HL-60/S4 treated with retinoic acid at 250 ng/mL for 4 days and 3 days (cell line): ENCODE measurements around the gene SYTL1.

ENCODE experiments used
- in situ Hi-C: fragments of 300-500 bp; cut with MboI; formaldehyde crosslinking; loops from 2 replicates; pipeline ENCODE4 v1.7.0; 2022; ENCODE audit warnings: low sequenced_read_pairs

The SYTL1 gene, protein sequence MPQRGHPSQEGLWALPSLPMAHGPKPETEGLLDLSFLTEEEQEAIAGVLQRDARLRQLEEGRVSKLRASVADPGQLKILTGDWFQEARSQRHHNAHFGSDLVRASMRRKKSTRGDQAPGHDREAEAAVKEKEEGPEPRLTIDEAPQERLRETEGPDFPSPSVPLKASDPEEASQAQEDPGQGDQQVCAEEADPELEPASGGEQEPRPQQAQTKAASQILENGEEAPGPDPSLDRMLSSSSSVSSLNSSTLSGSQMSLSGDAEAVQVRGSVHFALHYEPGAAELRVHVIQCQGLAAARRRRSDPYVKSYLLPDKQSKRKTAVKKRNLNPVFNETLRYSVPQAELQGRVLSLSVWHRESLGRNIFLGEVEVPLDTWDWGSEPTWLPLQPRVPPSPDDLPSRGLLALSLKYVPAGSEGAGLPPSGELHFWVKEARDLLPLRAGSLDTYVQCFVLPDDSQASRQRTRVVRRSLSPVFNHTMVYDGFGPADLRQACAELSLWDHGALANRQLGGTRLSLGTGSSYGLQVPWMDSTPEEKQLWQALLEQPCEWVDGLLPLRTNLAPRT

DNA sequence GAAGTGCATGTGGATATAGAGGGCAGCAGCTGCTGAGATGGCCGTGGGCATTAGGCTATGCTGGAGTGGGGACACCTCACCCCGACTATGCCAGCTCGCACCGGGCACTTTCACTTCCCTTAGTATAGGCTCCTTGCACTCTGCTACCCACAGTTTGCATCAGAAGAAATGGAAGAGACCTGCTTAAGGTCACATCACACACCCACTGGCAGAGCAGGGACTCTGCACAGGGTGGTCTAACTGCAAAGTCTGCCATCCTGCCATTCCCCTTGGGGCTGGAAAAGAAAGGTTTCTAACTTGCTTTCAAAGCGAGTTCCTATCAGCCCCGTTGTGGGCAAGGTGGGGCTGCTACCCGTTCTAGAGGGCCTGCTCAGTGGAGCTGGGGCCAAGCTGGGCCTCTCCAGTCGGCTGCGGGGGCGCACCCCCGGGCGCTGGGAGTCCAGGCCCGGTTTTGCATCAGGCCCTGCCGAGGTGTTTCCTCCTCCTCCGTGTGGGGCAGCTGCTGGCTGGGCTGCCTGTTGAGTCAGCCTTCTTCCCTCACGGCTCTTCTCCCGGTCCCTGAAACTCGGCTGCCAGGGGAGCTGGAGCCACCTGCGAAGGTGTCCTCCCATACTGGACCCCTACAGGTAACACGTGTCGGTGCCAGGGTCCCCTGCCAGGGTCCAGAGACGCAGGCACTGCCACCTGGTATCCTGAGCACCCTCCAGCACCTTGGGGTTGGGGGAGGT, at the start of gene SYTL1:
Gene SYTL1 (plus strand): TSS at position 498 of the 728 bp plus-strand sequence. CDS start 3,313 bp downstream, outside the sequence.
- in situ Hi-C loops = no loop called here

DNA sequence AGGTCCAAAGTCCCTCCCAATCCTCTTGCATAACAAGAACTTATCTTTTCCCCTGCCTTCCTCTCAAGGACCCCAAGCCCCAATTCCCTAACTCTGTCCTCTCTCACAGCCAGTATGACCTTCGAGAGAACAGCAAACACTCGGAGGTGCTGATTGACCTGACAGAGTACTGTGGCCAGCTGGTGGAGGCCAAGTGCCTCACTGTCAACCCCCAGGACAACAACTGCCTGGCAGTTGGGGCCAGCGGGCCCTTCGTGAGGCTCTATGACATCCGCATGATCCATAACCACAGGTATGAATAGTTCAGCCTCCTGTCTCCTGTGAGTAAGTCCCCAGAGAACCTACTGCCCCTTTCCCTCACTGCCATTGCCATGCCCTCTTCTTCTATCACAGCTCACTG, 49.7 kb upstream of the SYTL1 start:
- in situ Hi-C loops = no loop called here

DNA sequence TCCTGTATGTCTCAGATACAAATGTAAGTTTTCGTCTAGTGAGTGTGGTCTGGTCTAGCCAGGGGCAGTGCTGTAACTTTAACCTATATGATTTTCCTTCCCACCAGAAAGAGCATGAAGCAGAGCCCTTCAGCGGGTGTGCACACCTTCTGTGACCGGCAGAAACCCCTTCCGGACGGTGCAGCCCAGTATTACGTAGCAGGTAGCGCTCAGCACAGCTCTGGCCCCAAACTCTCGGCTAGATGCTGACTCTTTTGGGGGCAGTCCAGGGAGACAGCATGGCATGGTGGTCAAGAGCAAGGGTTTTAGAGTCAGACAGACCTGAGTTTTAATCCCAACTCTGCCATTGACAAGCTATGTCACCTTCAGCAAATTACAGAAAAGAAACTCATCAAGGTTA, 47.9 kb upstream of the SYTL1 start:
- in situ Hi-C loops = no loop called here

DNA sequence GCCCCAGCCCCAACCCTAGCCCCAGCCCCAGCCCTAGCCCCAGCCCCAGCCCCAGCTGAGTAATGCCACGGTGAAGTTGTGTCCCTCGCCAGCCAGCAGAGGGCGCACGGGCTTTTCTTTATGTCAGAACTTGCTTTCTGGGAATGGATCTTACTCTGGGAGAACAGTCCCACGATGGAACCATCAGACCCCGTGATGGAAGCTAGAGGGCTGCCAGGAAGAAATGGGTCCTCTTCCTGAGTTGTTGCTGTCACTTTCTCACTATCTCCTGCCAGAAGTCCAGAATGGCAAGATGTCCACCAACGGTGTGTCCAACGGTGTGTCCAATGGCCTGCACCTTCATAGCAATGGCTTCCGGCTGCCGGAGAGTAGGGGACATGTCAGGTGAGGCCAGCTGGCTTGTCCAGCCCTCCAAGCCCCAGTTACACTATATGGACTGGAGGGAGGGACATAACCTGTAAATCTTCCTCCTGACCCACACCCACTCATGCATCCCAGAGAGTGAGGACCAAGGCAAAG, 45.0 kb upstream of the SYTL1 start:
- in situ Hi-C loops = no loop called here

DNA sequence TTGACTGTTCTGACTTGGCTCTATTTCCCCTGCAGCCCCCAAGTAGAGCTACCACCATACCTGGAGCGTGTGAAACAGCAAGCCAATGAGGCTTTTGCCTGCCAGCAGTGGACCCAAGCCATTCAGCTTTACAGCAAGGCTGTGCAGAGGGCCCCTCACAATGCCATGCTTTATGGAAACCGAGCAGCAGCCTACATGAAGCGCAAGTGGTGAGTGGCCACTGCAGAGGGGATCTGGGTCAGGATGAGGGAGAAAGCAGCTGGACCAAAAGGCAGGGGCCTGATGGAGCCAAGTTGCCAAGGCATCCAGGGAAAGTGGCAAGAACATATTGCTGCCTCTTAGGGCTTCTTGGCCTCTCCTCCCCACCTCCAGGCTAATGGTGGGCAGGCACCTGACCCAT, 43.9 kb upstream of the SYTL1 start:
- in situ Hi-C loops = no loop called here

DNA sequence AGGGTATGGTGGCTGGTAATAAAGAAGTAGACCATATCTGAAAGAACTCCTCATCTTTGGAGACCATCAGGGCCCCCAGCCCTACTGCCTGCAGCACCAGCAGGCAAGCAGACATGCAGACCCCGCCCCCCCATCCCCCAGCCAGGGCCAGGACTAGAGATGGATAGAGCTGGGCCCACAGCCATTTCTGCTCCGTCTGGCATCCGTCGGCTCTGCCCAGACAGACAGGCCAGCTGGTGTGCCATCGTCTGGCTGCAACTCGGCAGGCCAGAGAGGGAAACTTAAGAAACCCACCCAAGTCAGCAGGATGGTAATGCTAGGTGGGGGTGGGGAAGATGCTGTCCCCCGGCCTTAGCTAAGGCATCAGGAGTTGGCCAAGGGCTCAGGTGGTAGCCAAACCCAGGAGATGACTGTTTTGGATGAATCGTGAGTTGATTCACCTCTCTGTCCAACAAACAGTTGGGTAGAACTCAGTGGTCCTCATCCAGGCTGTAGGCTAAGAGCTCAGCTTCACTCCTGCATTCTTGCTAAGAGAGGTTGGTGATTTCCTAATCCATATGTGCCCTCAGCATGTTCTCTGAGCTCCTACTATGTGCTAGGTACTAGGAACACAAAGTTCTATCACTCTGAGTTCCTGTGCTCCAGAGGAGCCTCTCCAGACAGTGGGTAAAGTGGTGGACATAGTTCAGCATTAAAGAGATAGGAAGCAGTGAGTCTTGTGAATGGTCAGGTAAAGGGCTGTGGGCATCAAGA, 43.0 kb upstream of the SYTL1 start:
- in situ Hi-C loops = no loop called here

DNA sequence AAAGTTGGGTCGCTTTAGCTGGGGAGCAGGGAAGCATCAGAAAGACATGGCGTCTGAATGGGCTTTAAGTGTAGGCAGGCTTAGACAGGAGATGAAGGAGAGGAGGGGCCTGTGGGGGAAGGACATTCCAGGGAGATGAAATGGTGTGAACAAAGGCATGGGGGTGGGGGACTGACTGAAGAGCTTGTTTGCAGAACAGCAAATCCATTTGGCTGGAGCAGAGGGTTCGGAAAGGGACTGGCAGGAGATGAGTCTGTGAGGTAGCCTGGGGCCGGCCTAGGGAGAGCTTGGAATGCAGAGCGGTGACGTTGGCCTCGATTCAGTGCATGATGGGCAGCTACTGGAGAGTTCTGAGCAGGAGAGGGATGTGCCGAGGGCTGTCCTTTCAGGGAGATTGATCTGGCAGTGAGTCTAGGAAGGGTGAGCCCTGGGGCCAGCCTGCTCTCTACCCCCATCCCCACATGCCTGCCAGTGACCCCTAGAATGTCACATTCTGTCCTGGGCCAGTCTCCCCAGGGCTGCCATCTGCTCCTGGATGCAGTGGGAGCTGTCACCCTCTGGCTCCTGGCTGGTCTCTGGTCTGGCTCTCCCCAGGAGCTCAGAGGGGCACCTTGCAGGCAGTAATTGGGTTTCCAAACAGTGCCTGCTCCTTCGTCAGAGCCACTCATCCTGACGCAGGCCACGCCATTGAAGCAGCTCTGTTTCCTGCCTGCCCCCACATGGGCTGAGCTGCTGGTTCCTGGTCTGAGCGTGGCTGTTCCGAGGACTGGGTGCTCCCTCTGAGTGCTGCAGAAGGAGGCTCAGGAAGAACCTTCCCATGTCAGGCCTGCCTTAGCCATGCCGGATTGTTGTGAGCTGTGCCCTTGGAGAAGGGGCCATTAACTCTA, 42.2 kb upstream of the SYTL1 start:
- in situ Hi-C loops = loop anchor here (10.0 kb wide), 1 partner anchor 95 kb away; the partner anchor contains the start of gene GPR3

DNA sequence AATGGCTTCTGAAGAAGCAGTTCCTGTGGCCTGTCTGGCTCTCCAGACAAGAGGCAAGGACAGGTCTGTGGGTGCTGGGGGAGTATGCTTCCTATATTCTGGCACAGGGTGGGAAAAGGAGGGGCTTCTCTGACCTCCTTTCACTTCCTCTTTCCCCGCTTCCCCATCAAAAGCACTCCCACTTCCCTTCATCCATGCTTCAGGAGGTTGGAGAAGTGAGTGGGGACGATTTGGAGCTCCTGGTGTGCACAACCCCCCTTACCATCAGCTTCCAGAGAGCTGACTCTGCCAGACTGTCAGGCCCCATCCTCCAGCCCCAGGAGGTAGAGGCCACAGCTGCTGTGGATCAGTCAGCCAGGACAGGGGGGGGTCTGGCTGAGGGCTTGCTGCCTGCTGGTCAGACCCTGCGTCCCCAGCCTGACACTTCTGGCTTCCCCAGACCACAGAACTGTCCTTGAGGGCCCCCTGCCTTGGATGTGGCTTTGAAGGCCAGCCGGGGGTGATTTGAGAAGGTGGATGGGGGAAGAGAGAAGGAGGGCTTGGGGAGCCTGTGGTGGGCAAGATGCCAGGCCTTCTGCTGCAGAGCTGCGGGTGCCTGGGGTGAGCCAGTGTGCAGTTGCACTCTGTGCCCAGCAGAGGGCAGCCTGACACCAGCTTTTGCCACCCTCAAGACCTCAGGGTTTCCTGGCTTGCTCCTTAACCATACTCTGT, 41.3 kb upstream of the SYTL1 start:
- in situ Hi-C loops = loop anchor here (10.0 kb wide), 1 partner anchor 94 kb away; the partner anchor contains the start of gene GPR3

DNA sequence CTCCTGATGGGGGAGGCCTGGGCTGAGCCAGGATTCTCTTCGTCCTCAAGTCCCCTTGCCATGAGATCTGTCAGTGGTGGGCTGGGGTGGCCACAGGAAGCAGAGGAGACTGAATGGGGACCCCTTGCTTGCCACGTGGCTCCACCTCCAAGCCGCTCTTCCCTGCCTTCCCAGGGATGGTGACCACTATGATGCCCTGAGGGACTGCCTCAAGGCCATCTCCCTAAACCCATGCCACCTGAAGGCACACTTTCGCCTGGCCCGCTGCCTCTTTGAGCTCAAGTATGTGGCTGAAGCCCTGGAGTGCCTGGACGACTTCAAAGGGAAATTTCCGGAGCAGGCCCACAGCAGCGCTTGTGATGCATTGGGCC, 40.8 kb upstream of the SYTL1 start:
- in situ Hi-C loops = loop anchor here (10.0 kb wide), 1 partner anchor 94 kb away; the partner anchor contains the start of gene GPR3

DNA sequence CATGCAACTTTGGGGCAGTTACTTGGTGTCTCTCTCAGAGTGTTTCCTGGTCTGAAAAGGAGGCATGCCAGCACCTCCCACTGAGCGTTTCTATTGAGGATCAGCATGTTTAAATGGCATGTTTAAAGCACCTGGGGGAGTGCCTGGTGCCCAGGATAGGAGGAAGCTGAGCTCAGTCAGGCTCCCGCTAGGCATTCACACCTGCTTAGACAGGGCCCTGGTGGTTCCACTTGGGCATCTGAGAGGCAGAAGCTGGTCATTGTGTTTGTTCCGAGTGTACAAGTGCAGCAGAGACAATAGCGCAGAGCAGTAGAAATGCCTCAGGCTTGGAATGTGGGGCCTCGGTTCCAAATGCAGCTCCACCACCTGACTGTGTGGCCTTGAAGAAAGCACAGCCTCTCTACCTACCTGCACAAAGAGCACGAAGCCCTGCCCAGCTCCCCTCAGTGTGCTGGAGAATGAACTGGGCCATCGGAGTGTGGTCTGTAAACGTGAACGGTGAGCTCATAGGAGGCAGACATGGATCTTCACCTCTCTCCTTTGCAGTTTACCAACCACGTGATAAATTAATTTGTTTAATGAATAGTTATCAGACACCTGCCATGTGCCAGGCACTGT, 40.1 kb upstream of the SYTL1 start:
- in situ Hi-C loops = loop anchor here (10.0 kb wide), 1 partner anchor 93 kb away; the partner anchor contains the start of gene GPR3

DNA sequence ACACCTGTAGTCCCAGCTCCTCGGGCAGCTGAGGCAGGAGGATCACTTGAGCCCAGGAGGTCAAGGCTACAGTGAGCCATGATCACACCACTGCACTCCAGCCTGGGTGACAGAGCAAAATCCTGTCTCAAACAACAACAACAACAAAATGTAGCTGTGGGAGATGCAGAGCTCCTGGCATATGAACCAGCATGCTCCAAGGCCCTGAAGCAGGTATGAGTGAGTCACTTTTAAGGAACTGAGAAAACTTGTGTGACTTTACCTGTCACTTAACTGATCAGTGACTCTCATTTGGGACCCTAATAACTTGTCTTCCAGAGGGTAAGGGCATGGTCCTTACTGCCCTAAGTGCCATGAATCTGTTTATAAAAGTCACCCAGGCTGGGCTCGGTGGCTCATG, 39.2 kb upstream of the SYTL1 start:
- in situ Hi-C loops = loop anchor here (10.0 kb wide), 1 partner anchor 92 kb away; the partner anchor contains the start of gene GPR3

DNA sequence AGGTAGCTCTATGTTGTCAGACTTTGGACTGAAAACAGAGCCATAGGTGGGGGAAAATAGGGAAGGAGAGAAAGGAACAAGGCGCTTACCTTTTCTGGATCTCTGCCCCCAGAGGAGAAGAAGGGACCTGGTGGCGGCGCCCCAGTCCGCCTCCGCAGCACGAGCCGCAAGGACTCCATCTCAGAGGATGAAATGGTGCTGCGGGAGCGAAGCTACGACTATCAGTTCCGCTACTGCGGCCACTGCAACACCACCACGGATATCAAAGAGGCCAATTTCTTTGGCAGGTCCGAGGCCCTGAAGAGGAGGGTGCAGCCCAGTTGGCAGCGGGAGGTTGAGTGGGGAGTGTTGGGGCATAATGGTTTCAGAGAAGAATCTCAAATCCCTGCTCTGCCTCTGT, 38.3 kb upstream of the SYTL1 start:
- in situ Hi-C loops = loop anchor here (10.0 kb wide), 1 partner anchor 91 kb away; the partner anchor contains the start of gene GPR3

DNA sequence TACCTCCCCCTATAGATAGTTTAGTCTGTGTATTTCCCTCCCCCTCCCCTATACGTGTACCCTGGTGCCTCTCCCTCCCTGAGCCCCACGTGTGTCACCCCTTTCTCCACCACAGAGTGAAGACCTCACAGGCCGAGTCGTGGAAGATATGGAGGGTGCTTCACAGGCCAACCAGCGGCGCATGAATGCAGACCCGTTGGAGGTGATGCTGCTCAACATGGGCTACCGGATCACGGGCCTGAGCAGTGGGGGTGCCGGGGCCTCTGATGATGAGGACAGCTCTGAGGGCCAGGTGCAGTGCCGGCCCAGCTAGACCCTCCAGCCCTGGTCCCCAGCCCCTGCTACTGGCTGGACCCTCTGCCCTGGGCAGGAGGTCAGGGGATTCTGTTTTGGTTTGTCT, 35.8 kb upstream of the SYTL1 start:
- in situ Hi-C loops = loop anchor here (10.0 kb wide), 1 partner anchor 89 kb away; the partner anchor contains the start of gene GPR3

DNA sequence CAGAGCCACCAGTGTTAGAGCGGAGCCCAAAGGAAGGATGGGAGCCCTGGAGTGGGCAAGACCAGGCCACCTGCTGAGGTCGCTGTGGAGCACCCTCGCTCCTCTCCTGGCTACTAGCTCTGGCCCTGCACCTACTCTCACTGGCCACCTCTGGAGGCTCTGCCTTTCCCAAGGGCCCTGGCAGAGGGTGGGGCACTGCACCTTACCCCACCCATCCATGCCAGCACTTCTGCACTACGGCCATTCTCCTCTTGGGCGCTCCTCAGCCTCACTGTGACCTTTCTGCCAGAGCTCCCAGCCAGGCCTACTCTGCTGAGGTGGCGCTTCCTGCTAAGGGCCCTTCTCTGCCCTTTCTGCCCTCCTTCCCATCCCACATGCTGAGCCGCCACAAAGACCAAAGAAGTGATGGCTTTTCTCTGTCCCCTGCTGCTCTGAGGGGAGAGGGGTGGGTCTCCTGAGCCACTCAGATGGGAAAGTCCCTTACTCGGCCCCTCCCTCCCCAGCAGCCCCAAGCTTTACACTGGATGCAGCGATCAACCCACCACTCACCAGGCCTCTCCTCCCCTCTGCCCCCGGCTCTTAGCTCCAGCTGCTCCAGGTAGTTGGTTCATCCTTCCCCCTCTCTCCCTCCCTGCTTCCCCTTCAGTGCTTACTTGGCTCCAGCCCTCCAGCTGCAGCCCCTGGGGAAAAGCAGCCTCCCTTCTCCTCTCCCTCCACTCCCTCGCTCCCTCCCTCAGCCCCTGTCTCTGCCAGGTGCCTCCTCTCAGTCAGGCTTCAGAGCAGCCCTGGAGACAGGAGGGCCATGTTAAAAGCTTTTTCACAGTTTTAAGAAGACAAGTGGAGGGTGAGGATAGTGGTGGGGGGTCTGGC, 34.7 kb upstream of the SYTL1 start:
- in situ Hi-C loops = loop anchor here (10.0 kb wide), 1 partner anchor 88 kb away; the partner anchor contains the start of gene GPR3

DNA sequence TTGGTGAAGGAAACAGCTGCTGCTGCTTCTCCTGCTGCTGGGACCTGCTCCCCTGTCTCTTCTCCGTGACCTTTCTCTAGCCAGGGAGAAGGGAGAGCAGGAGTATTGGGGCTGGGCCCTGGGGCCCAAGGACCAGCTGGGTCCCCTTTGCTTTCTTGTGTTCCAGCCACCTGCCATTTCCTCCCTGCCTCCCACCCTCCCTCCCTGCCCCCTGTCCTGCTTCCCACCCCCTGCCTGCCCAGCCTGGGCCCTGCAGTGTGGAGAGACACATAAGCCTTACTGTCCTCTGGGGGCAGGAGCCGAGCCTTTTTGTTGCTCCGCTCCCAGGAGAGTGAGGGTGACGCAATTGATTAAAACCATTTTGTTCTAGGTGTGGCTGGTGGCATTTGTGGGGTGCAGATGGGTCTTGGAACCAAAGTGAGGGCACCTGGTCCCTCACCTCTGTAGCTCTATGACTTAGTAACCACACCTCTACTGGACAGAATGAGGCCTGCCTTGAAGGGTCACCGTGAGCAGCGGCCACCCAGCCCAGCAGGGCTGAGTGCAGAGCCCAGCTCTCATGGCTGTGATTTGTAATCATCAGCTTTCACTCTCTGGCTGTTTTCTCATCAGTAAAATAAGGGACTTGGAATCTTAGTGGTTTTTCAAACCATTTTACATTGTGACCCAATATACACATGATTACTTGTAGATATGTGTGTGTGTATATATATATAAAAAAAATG, 33.8 kb upstream of the SYTL1 start:
- in situ Hi-C loops = loop anchor here (10.0 kb wide), 1 partner anchor 87 kb away; the partner anchor contains the start of gene GPR3

DNA sequence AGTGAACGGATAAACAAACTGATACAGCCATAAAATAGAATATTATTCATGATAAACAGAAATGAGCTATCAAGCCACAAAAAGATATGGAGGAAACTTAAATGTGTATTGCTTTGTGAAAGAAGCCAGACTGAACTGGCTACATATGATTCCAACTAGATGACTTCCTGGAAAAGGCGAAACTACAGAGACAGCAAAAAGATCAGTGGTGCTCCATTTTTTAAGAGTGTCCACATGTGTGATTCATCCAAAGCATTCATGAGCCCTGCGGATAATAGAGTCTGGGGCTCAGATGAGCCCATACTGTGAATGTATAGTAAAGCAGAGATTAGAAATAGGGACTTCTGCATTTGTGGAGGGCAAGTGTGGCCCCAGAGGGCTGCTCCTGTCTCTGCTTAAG, 27.7 kb upstream of the SYTL1 start:
- in situ Hi-C loops = no loop called here

DNA sequence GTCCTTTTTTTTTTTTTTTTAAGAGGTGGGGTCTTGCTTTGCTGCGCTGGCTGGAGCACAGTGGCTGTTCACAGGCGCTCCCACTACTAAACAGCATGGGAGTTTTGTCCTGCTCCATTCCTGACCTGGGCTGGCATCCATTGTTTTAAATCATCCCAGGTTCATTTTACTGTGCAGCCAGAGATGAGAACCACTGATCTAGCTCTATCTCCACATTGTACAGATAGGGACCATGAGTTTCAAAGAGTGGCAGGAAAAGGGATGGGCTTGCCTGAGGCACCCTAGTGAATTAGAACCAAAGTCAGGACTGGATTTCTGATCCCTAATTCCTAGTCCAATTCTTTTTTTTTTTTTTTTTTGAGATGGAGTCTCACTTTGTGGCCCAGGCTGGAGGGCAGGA, 27.1 kb upstream of the SYTL1 start:
- in situ Hi-C loops = no loop called here
